Neutrophil (primary cell): ENCODE measurements around the gene CNTNAP5.

Experiments
- H3K27ac ChIP-seq: fragments of 200-600 bp; sonication (generic); 2 replicates; pipeline ENCODE4 v1.5.1; 2016; ENCODE audit warnings: mild to moderate bottlenecking, moderate library complexity
- H3K27me3 ChIP-seq: fragments of 200-600 bp; sonication (generic); 2 replicates; pipeline ENCODE4 v1.6.0; 2016; ENCODE audit warnings: mild to moderate bottlenecking
- H3K36me3 ChIP-seq: fragments of 200-600 bp; sonication (generic); 2 replicates; pipeline ENCODE4 v1.5.1; 2017
- H3K4me1 ChIP-seq, 2 experiments: fragments of 200-600 bp in 1 of 2; sonication (generic) in 1 of 2; 1 replicate in 1 of 2; 2 replicates in 1 of 2; pipeline versions ENCODE4 v1.5.1 to v1.6.1; 2013 to 2016; ENCODE audit warnings: low read depth in 1 of 2, low read length in 1 of 2, mild to moderate bottlenecking in 1 of 2, moderate library complexity in 1 of 2; ENCODE audit not compliant: control insufficient read depth in 1 of 2, insufficient read depth in 1 of 2
- H3K4me3 ChIP-seq, 2 experiments: fragments of 200-600 bp in 1 of 2; sonication (generic) in 1 of 2; 1 replicate in 1 of 2; 2 replicates in 1 of 2; pipeline ENCODE4 v1.5.1; 2013 to 2016; ENCODE audit warnings: low read depth in 1 of 2, low read length in 1 of 2, mild to moderate bottlenecking in 1 of 2, moderate library complexity in 1 of 2
- H3K9me3 ChIP-seq: fragments of 200-600 bp; sonication (generic); 2 replicates; pipeline ENCODE4 v1.5.1; 2016
- TF ChIP-seq, protein P1 (sequence below): fragments of 200-600 bp; sonication (generic); IDR thresholded peaks from 2 replicates; pipeline ENCODE4 v1.5.1; 2016; ENCODE audit warnings: antibody characterized with exemption

The CNTNAP5 gene

GRCh38 chr2:124798551-124798950, 773.5 kb downstream of the CNTNAP5 start:
- Histone ChIP-seq H3K9me3 (no peaks in the 10 kb centered on the region), H3K27ac (no peak overlapping the region), H3K4me3 (no peak overlapping the region), H3K36me3 (no peaks in the 10 kb centered on the region), H3K27me3 (no peaks in the 10 kb centered on the region), H3K4me1 (no peaks in the 10 kb centered on the region)
- TF ChIP-seq, protein P1, sequence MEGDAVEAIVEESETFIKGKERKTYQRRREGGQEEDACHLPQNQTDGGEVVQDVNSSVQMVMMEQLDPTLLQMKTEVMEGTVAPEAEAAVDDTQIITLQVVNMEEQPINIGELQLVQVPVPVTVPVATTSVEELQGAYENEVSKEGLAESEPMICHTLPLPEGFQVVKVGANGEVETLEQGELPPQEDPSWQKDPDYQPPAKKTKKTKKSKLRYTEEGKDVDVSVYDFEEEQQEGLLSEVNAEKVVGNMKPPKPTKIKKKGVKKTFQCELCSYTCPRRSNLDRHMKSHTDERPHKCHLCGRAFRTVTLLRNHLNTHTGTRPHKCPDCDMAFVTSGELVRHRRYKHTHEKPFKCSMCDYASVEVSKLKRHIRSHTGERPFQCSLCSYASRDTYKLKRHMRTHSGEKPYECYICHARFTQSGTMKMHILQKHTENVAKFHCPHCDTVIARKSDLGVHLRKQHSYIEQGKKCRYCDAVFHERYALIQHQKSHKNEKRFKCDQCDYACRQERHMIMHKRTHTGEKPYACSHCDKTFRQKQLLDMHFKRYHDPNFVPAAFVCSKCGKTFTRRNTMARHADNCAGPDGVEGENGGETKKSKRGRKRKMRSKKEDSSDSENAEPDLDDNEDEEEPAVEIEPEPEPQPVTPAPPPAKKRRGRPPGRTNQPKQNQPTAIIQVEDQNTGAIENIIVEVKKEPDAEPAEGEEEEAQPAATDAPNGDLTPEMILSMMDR: no peak

GRCh38 chr2:124804014-124804940, 779.2 kb downstream of the CNTNAP5 start:
- Histone ChIP-seq H3K36me3 (no peaks in the 10 kb centered on the region), H3K9me3 (no peaks in the 10 kb centered on the region), H3K4me3 (no peak overlapping the region), H3K4me1 (no peaks in the 10 kb centered on the region), H3K27ac (no peak overlapping the region), H3K27me3 (no peaks in the 10 kb centered on the region)
- TF ChIP-seq, protein P1: peak; percentile 38

GRCh38 chr2:124805060-124805459, 780.0 kb downstream of the CNTNAP5 start:
- Histone ChIP-seq H3K4me3 (no peak overlapping the region), H3K4me1 (no peaks in the 10 kb centered on the region), H3K27ac (no peak overlapping the region), H3K9me3 (no peaks in the 10 kb centered on the region), H3K36me3 (no peaks in the 10 kb centered on the region), H3K27me3 (no peaks in the 10 kb centered on the region)
- TF ChIP-seq, protein P1: no peak

DNA sequence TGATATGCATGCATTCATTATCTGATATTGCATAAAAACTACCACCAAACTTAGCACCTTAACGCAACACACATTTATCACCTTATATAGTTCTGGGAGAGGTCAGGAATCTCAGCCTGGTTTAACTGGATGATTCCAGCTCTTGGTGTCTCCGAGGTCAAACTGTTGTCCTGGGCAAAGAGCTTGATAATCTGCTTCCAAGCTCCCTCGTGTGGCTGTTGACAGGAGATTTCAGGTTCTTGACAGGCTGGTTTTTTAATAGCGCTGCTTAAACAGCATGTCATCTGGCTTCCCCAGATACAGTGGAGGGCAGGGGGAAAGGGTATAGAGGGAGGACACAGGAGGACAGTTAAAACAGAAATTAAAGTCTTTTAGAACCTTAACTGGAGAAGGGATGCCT, 785.0 kb downstream of the CNTNAP5 start:
- no peak overlapping the region for H3K27ac ChIP-seq
- no peak overlapping the region for H3K4me3 ChIP-seq
- no peaks in the 10 kb centered on the region for H3K9me3 ChIP-seq
- TF ChIP-seq, protein P1: no peak
- no peaks in the 10 kb centered on the region for H3K27me3 ChIP-seq
- no peaks in the 10 kb centered on the region for H3K36me3 ChIP-seq
- no peaks in the 10 kb centered on the region for H3K4me1 ChIP-seq

DNA sequence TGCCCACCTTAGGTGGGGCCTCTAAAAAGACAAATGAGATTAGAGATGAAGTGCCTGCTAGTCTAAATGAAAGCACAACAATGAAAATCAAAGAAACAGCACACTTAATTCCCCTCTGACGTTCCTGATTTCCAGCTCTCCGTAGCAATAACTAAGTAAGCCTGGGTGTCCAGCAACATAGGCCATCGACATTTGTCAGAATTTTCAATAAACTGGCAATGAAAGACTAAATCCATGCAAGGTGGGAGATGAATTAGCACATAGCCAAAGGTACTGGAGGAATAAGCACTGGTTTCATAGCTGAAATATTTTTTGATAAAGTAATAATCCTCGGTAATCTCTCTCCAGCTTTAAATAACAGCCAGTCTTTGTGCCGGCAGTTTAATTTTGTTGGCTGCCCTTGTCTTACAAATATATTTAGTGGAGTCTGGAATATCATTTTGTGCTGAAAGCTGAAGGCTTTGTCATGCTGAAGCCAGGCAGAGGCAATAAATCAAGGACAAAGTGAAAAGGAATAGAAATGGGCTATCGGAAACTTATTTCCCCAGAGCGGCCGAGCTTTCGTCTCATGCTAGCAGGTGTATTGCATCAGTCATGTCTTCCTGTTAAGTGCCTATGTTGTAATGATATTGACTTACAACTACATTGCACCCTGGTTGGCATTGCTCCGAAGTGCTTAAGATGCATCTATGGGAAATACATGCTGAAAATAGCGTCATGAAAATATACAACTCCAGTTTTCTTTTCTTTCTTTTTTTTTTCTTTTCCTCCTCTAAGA, 790.1 kb downstream of the CNTNAP5 start:
- no peaks in the 10 kb centered on the region for H3K4me1 ChIP-seq
- TF ChIP-seq, protein P1: no peak
- no peaks in the 10 kb centered on the region for H3K36me3 ChIP-seq
- no peaks in the 10 kb centered on the region for H3K27me3 ChIP-seq
- H3K4me3 ChIP-seq: no peak overlapping the region
- no peaks in the 10 kb centered on the region for H3K9me3 ChIP-seq
- H3K27ac ChIP-seq: no peak overlapping the region
